H9 (cell line): ENCODE measurements around the gene PCDHA4. TPM values are rescaled to one million over a fixed set of nuclear protein-coding genes. Genes with fewer than 3 reads are reported as not detected.

Source experiments
- DNase-seq: peaks from one replicate; pipeline ENCODE4 v3.0.0-alpha.2; 2017
- H2AFZ ChIP-seq: one replicate; pipeline ENCODE4 v1.6.1; 2013; ENCODE audit warnings: mild to moderate bottlenecking, low read length, control low read depth, moderate library complexity
- H2AK5ac ChIP-seq: 2 replicates; pipeline ENCODE4 v1.6.1; 2013; ENCODE audit warnings: low read length, control low read depth, mixed read lengths; ENCODE audit not compliant: insufficient read length
- H2BK120ac ChIP-seq: one replicate; pipeline ENCODE4 v1.6.1; 2013; ENCODE audit warnings: low read depth, mild to moderate bottlenecking, low read length, control low read depth, inconsistent platforms; ENCODE audit not compliant: poor library complexity, severe bottlenecking
- H2BK12ac ChIP-seq: 2 replicates; pipeline ENCODE4 v1.6.1; 2013; ENCODE audit warnings: low read length, control low read depth, mixed read lengths, low read depth; ENCODE audit not compliant: insufficient read length
- H2BK15ac ChIP-seq: 2 replicates; pipeline ENCODE4 v1.6.1; 2013; ENCODE audit warnings: low read depth, low read length, control low read depth
- H2BK20ac ChIP-seq: one replicate; pipeline ENCODE4 v1.6.1; 2013; ENCODE audit warnings: low read depth, mild to moderate bottlenecking, low read length, control low read depth, inconsistent platforms; ENCODE audit not compliant: poor library complexity, severe bottlenecking
- H2BK5ac ChIP-seq: 2 replicates; pipeline ENCODE4 v1.6.1; 2013; ENCODE audit warnings: low read length, control low read depth, mixed read lengths; ENCODE audit not compliant: insufficient read length
- H3K14ac ChIP-seq: 2 replicates; pipeline ENCODE4 v1.6.1; 2013; ENCODE audit warnings: low read length, control low read depth; ENCODE audit not compliant: insufficient read depth
- H3K18ac ChIP-seq: 2 replicates; pipeline ENCODE4 v1.6.1; 2013; ENCODE audit warnings: low read depth, mild to moderate bottlenecking, mixed read lengths, low read length, control low read depth; ENCODE audit not compliant: insufficient read length
- H3K23ac ChIP-seq: 2 replicates; pipeline ENCODE4 v1.6.1; 2013; ENCODE audit warnings: low read length, control low read depth, mixed read lengths, low read depth; ENCODE audit not compliant: insufficient read length
- H3K23me2 ChIP-seq: 2 replicates; pipeline ENCODE4 v1.6.1; 2013; ENCODE audit warnings: low read depth, mild to moderate bottlenecking, mixed read lengths, low read length, control low read depth; ENCODE audit not compliant: insufficient read length, poor library complexity, severe bottlenecking
- H3K27ac ChIP-seq: 2 replicates; pipeline ENCODE4 v1.5.1; 2013; ENCODE audit warnings: low read length, control low read depth, mixed read lengths, low read depth; ENCODE audit not compliant: insufficient read length
- H3K27me3 ChIP-seq: 2 replicates; pipeline ENCODE4 v1.6.1; 2013; ENCODE audit warnings: low read length, control low read depth, inconsistent platforms; ENCODE audit not compliant: insufficient read depth
- H3K4ac ChIP-seq: 2 replicates; pipeline ENCODE4 v1.6.1; 2013; ENCODE audit warnings: low read depth, mild to moderate bottlenecking, control low read depth, inconsistent platforms, low read length, moderate library complexity
- H3K4me1 ChIP-seq: 2 replicates; pipeline ENCODE4 v1.6.1; 2013; ENCODE audit warnings: low read length, control low read depth, inconsistent platforms; ENCODE audit not compliant: insufficient read depth
- H3K4me2 ChIP-seq: 2 replicates; pipeline ENCODE4 v1.6.1; 2013; ENCODE audit warnings: low read length, control low read depth, mixed read lengths; ENCODE audit not compliant: insufficient read length, insufficient read depth
- H3K56ac ChIP-seq: 2 replicates; pipeline ENCODE4 v1.6.1; 2013; ENCODE audit warnings: low read depth, mild to moderate bottlenecking, mixed read lengths, low read length, control low read depth; ENCODE audit not compliant: insufficient read length
- H3K79me1 ChIP-seq: 2 replicates; pipeline ENCODE4 v1.6.1; 2013; ENCODE audit warnings: low read depth, mild to moderate bottlenecking, moderate library complexity, low read length, control low read depth, inconsistent platforms; ENCODE audit not compliant: insufficient read depth, poor library complexity, severe bottlenecking
- H3K79me2 ChIP-seq: 2 replicates; pipeline ENCODE4 v1.6.1; 2013; ENCODE audit warnings: low read length, control low read depth, inconsistent platforms; ENCODE audit not compliant: insufficient read depth
- H3K9ac ChIP-seq: 2 replicates; pipeline ENCODE4 v1.6.1; 2013; ENCODE audit warnings: low read length, control low read depth, mixed read lengths; ENCODE audit not compliant: insufficient read length; ENCODE audit errors: extremely low read depth
- H3K9me3 ChIP-seq: one replicate; pipeline ENCODE4 v1.6.1; 2013; ENCODE audit warnings: low read depth, low read length, inconsistent platforms; ENCODE audit not compliant: control insufficient read depth
- H3T11ph ChIP-seq: one replicate; pipeline ENCODE4 v1.6.1; 2013; ENCODE audit warnings: mild to moderate bottlenecking, low read length, control low read depth, inconsistent platforms
- H4K20me1 ChIP-seq: one replicate; pipeline ENCODE4 v1.6.1; 2013; ENCODE audit not compliant: control insufficient read depth, insufficient read length, insufficient read depth
- H4K5ac ChIP-seq: 2 replicates; pipeline ENCODE4 v1.6.1; 2013; ENCODE audit warnings: low read depth, mild to moderate bottlenecking, mixed read lengths, low read length, control low read depth; ENCODE audit not compliant: insufficient read length
- H4K8ac ChIP-seq: replicated peaks from 2 replicates; pipeline ENCODE4 v1.6.1; 2013; ENCODE audit warnings: low read length, control low read depth, mixed read lengths, low read depth; ENCODE audit not compliant: insufficient read length
- H4K91ac ChIP-seq: 2 replicates; pipeline ENCODE4 v1.6.1; 2013; ENCODE audit warnings: low read depth, mild to moderate bottlenecking, moderate library complexity, mixed read lengths, low read length, control low read depth; ENCODE audit not compliant: insufficient read length
- H3K27ac Mint-ChIP-seq, 3 experiments: 2 replicates in 2 of 3; 3 replicates in 1 of 3; pipeline ENCODE4 v1.8.0; 2020 to 2021; ENCODE audit warnings: mixed read lengths in 3 of 3, mild to moderate bottlenecking in 1 of 3, moderate library complexity in 1 of 3
- H3K27me3 Mint-ChIP-seq: 2 replicates; pipeline ENCODE4 v1.8.0; 2021; ENCODE audit warnings: low read depth, mild to moderate bottlenecking, moderate library complexity, mixed read lengths
- H3K36me3 Mint-ChIP-seq, 3 experiments: 2 replicates in 2 of 3; 3 replicates in 1 of 3; pipeline ENCODE4 v1.8.0; 2020 to 2021; ENCODE audit warnings: low read depth in 3 of 3, mixed read lengths in 3 of 3; ENCODE audit not compliant: insufficient read depth in 1 of 3
- H3K4me1 Mint-ChIP-seq, 2 experiments: 2 replicates each; pipeline ENCODE4 v1.8.0; 2020; ENCODE audit warnings: mixed read lengths in 2 of 2
- H3K4me3 Mint-ChIP-seq, 2 experiments: 2 replicates in 1 of 2; 3 replicates in 1 of 2; pipeline ENCODE4 v1.8.0; 2020 to 2021; ENCODE audit warnings: mild to moderate bottlenecking in 2 of 2, mixed read lengths in 2 of 2, moderate library complexity in 1 of 2
- H3K9me3 Mint-ChIP-seq, 2 experiments: 2 replicates in 1 of 2; 3 replicates in 1 of 2; pipeline ENCODE4 v1.8.0; 2020; ENCODE audit warnings: mild to moderate bottlenecking in 2 of 2, mixed read lengths in 2 of 2, moderate library complexity in 1 of 2
- WGBS: extraction: QIAGEN DNeasy Blood & Tissue Kit; methylation state at CpG from one replicate; pipeline ENCODE4 v1.1.7; 2013; ENCODE audit warnings: missing lambda C conversion rate, low lambda C conversion rate, mixed read lengths; ENCODE audit not compliant: insufficient read length; ENCODE audit errors: extremely low coverage; 5-methylcytosine and 5-hydroxymethylcytosine counted together
- total RNA-seq: library from RNA; stranded (reverse); gene quantifications from 2 replicates; pipeline ENCODE4 v1.2.1, GENCODE V29; 2021
- TF ChIP-seq, protein P1 (sequence below): fragments of 200-600 bp; sonication (generic); conservative IDR thresholded peaks from 3 replicates; pipeline ENCODE4 v1.8.0; 2021; ENCODE audit warnings: antibody characterized with exemption, mild to moderate bottlenecking

PCDHA4 gene
- total RNA-seq, 1 experiment from 2014 or later: 3.5 TPM

DNA sequence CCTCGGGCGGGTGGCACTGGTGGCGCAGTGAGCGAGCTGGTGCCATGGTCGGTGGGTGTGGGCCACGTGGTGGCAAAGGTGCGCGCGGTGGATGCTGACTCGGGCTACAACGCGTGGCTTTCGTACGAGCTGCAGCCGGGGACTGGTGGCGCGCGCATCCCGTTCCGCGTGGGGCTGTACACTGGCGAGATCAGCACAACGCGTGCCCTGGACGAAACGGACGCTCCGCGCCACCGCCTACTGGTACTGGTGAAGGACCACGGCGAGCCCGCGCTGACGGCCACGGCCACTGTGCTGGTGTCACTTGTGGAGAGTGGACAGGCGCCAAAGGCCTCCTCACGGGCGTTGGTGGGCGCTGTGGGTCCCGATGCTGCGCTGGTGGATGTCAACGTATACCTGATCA, 2.0 kb downstream of the PCDHA4 start:
- peak; percentile 27 for DNase-seq
- no peak overlapping the region for H3K56ac ChIP-seq
- H3K27me3 Mint-ChIP-seq: no peaks in the 10 kb centered on the region

More for the DNA sequence above, 2.0 kb downstream of the PCDHA4 start:
- H2AFZ ChIP-seq: no peak overlapping the region
- H3K14ac ChIP-seq: no peak overlapping the region
- H3K79me2 ChIP-seq: no peaks in the 10 kb centered on the region
- Mint-ChIP-seq H3K4me3 (no peak overlapping the region; a peak in 1 of 5 replicates), H3K4me1 (peaks cover 0 to 4% of the 10 kb centered on the region in 2 experiments; a peak in 2 of 4 replicates), H3K9me3 (peaks cover 31 to 36% of the 10 kb centered on the region in 2 experiments), H3K36me3 (peaks cover 4 to 36% (median 17%) of the 10 kb centered on the region in 3 experiments; a peak in 5 of 7 replicates), H3K27ac (no peak overlapping the region)
- no peaks in the 10 kb centered on the region for H3K9me3 ChIP-seq
- no peak overlapping the region for H2BK15ac ChIP-seq
- no peak overlapping the region for H4K5ac ChIP-seq
- H4K20me1 ChIP-seq: no peaks in the 10 kb centered on the region
- H3T11ph ChIP-seq: no peak overlapping the region
- H3K23ac ChIP-seq: no peak overlapping the region
- H3K79me1 ChIP-seq: no peaks in the 10 kb centered on the region
- H3K27me3 ChIP-seq: no peaks in the 10 kb centered on the region
- H3K9ac ChIP-seq: no peak overlapping the region
- no peaks in the 10 kb centered on the region for H3K4me1 ChIP-seq
- H4K91ac ChIP-seq: no peak overlapping the region
- TF ChIP-seq, protein P1, sequence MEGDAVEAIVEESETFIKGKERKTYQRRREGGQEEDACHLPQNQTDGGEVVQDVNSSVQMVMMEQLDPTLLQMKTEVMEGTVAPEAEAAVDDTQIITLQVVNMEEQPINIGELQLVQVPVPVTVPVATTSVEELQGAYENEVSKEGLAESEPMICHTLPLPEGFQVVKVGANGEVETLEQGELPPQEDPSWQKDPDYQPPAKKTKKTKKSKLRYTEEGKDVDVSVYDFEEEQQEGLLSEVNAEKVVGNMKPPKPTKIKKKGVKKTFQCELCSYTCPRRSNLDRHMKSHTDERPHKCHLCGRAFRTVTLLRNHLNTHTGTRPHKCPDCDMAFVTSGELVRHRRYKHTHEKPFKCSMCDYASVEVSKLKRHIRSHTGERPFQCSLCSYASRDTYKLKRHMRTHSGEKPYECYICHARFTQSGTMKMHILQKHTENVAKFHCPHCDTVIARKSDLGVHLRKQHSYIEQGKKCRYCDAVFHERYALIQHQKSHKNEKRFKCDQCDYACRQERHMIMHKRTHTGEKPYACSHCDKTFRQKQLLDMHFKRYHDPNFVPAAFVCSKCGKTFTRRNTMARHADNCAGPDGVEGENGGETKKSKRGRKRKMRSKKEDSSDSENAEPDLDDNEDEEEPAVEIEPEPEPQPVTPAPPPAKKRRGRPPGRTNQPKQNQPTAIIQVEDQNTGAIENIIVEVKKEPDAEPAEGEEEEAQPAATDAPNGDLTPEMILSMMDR: no peak
- H3K4ac ChIP-seq: no peak overlapping the region
- H2AK5ac ChIP-seq: no peak overlapping the region
- no CpG with 5 or more reads among the region's 43 CpGs for WGBS
- H3K4me2 ChIP-seq: no peak overlapping the region
- no peaks in the 10 kb centered on the region for H3K23me2 ChIP-seq
- H3K18ac ChIP-seq: no peak overlapping the region
- no peak overlapping the region for H2BK120ac ChIP-seq
- no peak overlapping the region for H2BK5ac ChIP-seq
- H2BK20ac ChIP-seq: no peak overlapping the region
- H3K27ac ChIP-seq: no peak overlapping the region
- H4K8ac ChIP-seq: no peak overlapping the region
- no peak overlapping the region for H2BK12ac ChIP-seq
